ENCODE measurements around the gene PHETA2.
"Not testable (repeated sequence)": the region's sequence is repeated elsewhere in the genome, so short reads cannot be mapped to it uniquely, and the experiment has no call there.

The PHETA2 gene

DNA sequence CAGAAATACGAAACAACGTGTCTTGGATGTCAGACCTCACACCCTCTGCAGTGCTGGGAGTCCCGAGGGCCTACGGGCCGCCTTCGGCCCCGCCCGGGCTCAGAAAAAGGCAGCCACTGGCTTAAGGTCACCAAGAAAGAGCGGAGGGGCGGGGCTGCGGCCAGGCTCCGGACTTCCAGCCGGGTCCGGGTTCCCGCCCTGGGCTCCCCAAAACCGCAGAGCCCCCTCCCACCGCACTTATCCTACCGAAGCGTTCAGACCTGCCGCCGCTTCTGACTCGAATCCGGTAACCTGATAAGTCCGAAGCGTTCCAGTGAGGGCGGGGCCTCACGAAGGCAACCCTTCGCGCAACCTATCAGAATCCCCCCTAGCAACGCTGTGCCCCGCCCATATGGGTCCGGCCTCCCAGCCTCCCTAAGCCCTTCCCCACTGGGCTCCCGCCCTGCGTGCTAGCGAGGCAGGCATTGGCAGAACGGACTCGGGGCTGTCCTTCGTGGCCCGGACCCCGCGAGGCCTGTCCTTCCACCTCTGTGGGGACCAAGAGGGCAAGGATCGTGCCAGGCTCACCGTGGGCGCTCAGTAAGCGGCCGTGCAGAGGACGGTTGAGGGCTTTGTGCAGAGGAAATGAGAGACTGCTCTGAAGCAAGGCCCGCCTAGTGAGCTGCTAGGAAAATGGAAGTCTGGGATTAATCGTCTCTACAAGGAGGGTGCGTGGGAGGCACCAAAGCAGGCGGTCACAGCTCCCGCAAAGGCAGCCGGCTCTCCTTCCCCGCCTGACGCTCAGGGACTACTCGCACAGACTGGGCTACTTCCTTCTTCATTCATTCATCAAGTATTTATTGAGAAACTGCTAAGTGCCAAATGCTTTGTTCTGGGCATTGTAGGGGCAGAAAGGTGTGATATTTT is 3.3 kb upstream of the PHETA2 start, which contains the start of gene NAGA:
Gene NAGA, minus strand, starts transcription at position 296 of the 906 bp plus-strand sequence. CDS start 515 bp downstream, outside the sequence.
- ATAC-seq (peak; percentile 99), DNase-seq (peak; percentile 93)

DNA sequence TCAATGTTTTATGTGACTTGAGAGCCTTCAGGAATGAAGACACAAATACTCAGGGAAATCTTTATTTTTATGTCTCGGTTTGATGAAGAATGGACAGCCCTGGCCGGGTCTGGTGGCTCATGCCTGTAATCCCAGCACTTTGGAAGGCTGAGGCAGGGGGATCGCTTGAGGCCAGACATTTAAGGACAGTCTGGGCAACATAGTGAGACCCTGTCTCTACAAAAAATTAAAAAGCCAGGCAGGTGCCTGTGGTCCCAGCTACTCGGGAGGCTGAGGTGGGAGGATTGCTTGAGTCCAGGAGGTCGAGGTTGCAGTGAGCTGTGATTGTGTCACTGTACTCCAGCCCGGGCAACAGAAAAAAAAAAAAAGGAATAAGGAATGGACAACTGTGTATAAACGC is 2.5 kb upstream of the PHETA2 start:
- not testable (repeated sequence) for DNase-seq, ATAC-seq

DNA sequence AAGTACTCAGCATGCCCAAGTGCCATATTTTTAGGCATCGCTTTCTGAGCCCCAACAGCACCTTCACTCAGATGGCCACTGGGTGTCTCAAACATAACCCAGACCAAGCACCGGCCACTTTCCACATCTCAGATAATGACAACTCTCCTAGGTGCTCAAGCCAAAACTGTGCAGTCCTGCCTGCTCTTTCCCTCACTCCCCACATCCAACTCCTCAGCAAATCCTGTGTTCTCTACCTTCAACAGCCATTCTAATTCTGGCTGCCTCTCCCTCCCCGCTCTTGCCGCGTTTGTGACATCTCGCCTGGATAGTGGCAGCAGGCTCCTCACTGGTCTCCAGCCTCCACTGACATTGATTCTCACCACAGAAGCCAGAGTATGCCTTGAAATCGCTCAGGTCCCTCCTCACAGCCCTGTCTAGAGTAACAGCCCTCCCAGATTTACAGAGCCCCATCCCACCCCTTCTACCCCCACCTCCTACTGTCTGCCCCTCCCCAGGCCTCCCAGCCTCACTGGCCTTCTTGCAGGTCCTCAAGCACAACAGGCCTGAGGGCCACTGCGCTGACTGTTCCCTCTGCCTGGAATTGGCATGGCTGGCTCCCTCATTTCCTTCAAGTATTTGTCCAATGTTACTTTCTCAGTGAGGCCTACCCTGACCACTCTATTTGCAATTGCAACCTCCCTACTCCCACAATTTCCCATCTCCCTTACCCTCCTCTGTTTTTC is 1.3 kb upstream of the PHETA2 start:
- DNase-seq, result no peak
- no peak for ATAC-seq

DNA sequence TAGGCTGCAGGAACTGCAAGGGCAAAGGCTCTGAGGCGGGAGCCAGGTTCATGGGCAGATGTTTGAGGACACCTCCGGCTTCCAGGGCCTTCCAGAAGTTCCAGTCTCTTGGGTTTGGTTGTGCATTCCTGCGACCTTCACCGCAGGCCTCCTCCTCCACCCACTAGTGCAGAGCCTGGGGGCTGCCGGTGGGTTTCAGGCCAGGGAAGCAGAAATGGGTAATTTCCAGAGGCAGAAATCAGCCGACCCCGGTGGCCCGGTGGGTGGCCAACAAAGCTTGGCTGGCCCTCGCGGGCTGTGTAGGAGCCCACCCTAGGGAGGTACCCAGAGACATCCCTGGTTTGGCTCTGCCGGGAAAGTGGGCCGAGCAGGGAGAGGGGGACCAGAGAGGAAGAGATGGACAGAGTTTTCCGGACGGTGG is 417 bp upstream of the PHETA2 start:
- ATAC-seq (no peak), DNase-seq (no peak)

DNA sequence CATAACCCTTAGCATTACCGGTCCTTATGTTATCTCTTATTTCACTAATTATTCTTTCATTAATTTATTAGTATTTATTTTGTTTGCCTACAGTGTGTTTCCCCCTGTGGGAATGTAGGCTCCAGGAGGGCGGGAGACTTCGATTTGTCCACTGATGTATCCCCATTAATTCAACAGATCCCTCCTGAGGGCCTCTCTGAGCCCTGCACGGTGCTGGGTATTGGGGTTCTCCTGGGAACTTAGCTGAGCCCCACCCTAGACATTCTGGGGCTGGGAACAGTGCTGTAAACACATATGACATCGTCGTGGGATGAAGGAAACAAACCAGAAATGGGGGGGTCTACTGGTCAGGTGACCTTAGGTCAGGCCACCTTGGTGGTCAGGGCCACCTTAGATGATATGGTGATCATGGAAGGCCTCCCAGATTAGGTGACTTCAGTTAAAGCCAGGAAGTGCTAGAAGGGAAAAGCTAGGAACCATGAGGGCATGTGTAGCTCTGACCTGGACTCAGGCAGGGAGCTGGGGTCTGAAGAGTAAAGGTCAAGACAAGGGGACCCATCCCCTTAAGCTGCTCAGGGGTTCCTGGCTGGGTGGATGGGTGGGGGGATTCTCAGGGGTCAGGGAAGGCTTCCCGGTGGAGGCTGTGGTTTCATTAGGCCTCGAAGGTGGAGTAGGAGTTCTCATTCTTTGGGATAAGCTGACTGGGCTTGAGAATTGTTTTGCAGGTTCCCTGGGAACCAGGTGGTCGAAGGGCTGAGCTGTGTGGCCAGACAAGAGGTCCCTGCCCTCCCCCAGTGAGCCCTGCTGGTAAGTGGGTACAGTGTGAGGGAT is 1.0 kb downstream of the PHETA2 start:
- ATAC-seq, result no peak
- DNase-seq, result no peak

DNA sequence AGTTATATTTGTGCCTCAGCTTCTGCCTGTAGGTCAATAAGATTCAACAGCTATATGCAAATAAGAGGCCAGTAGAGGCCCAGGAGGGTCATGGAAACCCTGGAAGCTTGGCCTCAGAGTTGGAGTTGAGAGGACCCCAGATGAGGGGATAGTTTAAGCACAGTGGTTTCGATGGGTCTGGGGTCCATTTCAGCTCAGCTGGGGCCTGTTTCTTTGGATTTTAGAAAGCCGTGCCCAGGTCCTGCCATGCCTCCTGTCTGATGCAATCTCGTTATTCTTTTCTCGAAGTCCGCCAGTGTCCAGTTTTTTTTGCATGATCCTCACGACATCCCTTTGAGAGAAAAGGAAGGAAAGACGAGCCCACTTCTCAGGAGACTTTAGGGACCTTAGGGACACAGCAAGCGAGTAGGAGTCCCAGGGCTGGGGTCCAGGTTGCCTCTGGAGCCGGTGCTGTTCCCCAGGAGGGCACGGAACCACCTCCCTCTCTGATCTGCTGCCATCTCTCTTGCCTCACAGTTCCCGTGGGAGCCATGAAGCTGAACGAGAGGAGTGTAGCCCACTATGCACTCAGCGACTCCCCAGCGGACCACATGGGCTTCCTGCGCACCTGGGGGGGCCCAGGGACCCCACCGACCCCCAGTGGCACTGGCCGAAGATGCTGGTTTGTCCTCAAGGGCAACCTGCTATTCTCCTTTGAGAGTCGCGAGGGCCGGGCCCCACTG is 2.9 kb downstream of the PHETA2 start:
- DNase-seq (no peak), ATAC-seq (no peak)

DNA sequence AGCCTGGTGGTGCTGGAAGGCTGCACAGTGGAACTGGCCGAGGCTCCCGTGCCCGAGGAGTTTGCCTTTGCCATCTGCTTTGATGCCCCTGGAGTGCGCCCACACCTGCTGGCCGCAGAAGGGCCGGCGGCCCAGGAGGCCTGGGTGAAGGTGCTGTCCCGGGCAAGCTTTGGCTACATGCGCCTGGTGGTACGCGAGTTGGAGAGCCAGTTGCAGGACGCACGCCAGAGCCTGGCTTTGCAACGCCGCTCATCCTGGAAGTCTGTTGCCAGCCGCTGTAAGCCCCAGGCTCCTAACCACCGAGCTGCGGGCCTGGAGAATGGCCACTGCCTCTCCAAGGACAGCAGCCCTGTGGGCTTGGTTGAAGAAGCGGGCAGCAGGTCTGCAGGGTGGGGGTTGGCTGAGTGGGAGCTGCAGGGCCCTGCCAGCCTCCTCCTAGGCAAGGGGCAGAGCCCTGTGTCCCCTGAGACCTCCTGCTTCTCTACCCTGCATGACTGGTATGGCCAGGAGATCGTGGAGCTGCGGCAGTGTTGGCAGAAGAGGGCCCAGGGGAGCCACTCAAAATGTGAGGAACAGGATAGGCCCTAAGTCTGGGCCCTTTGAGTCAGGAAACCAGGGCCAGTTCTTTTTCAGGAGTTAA is 3.6 kb downstream of the PHETA2 start:
- DNase-seq (no peak), ATAC-seq (no peak)

DNA sequence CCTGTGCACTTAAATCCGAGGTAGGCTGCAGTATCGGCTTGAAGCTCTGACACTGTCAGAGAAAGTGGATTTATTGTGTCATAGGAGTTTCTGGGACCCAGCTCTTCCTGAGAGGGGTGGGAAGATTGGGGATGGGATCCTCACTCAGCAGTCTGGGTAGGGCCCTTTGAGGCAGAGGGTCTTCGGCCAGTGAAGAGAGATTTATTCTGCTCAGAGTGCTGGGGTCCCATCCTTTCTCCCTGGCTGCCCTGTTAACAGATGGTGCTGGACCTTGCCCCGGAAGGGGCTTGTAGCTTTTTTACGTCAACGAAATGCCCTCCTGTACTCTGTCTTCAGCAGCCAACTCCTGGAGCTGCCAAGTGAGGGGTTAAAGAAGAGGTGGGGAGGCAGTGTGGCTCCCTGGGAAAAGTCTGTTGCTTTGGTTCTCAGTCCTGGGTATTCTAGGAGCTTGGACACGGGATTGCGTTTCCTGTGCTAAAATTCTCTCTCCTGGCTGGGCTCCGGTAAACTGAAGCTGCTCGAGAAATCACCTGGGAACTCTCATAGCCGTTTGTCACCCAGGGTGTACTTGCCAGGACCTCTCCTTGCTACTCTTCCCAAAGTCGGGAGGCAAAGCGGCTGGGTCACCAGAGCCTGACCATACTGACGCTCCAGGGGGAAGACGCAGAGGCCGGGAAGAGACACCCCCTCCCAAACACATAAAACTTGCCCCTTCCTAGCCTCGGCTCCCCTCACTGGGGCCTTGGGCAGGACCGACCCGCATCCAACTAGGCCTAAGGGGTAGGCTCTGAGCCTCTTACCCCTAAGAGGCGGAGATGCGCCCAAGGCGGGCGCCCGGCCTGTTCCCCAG is 4.6 kb downstream of the PHETA2 start:
- no peak for DNase-seq
- no peak for ATAC-seq

DNA sequence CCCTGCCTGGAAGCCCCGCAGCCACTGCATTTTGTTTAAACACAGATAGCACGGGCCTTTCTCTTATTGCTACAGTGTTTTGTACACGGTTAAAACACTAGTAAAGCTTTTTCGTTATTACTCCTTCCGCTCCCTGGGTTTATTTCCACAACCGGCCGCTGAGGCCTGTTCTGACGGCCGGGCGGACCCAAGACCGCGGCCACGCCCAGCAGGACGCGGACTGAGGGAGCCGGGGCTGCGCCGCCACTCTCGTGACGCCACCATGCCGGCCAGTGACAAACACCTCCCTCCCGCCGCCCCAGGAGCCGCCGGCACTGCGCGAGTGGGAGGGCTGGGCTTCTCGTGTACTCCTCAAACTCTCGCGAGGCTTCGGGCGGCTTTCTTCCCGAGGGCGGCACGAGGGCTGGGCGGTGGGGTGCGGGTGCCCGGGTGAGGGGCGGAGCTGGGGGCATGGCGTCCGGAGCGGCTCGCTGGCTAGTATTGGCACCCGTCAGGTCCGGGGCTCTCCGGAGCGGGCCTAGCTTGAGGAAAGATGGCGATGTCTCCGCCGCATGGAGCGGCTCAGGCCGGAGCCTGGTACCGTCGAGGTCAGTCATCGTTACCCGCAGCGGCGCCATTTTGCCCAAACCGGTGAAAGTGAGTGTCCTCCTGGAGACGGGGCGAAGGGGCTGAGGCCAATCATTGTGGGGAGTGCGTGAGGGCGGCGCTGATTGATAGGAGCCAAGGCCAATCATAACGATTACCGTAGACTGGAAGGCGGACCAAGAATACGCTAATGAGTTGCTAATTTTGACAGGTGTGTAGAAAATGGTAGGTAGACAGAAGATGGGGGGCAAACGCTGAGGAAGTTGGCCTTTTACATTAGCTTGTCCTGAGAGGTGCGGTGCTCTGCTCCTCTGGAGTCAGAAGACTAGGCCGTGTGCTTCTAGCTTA is 5.5 kb downstream of the PHETA2 start, which contains the start of gene SMDT1:
Gene SMDT1, plus strand, starts transcription at position 382 of the 933 bp plus-strand sequence. Its CDS starts 69 bp downstream, at position 451.
- peak; percentile 95 for ATAC-seq
- DNase-seq, result peak; percentile 98

DNA sequence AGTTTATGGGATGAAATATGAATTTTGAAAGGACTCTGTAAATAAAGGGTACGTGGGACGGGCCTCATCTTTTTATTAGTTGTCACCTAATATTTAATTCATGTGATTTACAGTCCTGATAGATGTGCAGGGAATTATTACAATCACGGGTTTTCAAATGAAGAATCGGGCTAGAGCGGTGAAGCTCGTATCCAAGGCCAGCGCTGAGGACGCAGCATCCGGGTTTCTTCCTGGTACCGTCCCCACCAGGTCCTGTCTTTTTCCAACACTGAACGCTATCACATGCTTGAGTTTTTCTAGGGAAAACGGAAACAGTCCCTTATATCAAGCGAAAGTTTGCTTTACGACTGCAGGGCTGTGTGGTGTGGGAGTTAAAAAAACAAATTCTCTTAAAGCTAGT is 6.2 kb downstream of the PHETA2 start:
- ATAC-seq (no peak), DNase-seq (no peak)

DNA sequence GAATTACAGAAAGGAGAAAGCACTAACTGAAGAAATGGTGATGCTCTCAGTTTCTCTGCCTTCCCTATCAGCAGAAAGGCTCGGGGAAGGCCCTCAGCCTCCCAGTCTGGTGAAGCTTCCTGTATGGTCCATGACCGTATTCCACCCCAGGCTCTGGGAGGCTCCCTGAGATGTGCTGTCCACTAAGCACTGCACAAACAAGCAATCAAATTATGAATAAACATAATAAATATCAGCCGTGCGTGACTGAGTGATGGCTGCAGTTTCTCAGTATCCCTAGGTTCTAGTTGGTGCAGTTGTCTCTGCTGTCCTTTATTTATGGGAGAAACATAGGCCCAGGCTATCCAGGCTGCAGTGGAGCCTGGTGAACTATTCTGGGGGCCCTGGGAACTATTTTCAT is 9.1 kb downstream of the PHETA2 start:
- DNase-seq, result no peak
- no peak for ATAC-seq

DNA sequence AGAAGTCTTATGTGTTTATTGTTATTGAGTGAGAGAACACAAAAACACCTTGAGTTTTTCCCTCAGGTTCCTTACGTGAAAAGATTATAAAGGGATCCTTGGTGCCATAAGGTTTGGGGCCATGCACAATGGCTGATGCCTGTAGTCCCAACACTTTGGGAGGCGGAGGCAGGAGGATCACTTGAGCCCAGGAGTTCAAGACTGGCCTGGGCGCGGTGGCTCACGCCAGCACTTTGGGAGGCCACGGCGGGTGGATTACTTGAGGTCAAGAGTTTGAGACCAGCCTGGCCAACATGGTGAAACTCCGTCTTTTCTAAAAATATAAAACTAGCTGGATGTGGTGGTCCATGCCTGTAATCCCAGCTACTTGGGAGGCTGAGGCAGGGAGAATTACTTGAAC is 10.8 kb downstream of the PHETA2 start:
- DNase-seq, result no peak

DNA sequence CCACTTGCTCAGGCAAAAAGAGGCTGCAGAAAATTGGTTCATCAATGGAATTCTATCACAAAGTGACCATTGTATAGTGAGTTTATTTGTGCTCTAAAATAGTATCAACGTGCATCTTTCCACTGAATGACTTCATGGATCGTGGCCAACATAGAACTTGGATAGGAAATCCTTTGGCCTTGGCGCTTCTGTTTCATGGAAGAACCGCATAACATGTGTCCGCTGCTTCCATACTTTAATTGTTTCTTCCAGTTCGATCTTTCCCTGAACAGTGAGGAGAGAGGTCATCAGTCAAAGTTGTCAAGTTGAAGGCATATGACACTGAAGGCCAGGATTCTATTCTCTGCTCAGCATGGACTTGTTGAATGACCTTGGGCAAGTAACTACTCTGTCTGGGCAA is 12.0 kb downstream of the PHETA2 start:
- DNase-seq (no peak), ATAC-seq (no peak)

More for the DNA sequence above, 10.8 kb downstream of the PHETA2 start:
- ATAC-seq, result no peak

DNA sequence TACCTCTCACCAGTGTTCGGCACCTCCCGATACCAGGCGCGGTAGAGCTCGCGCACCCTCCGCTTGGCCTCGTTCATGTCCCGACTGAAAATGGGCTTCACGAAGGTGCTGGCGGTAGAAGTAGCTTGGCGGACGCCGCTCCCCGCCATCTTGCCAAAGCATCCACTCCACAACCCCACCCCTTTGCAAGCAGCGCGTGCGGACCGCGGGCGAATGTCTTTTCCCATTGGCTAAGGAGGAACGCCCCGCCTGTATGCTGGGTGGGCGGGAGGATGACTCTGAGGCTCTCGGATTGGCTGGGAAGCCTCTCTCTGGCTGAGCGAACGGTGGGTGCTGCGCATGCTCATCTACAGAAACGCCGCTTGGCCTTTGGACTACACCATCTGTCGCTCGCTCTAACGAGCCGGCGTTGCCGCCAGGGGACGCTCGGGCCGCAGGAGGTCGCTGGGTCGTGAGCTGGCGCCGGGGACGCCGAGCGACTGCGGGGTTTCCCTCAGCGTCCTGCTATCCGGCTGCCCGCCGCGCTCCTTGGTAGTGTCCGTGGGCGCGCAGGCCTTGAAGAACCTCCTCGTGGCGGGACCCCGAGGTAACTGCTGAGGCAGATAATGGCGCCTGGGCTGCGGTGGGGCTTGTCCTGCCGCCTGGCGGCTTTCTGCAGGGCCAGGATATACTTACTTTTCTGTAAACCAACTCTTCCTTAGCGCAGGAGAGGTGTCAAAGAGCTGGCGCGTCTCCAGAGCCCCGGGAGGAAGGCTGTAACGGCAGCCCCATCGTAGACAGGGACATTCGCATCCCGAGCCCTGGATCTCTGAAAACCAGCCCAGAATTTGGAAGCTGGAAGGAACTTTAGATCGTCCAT is 16.8 kb downstream of the PHETA2 start, which contains the start of gene NDUFA6:
Gene NDUFA6, minus strand, starts transcription at position 177 of the 859 bp plus-strand sequence. Its CDS starts 28 bp downstream, at position 149.
- ATAC-seq, result peak; percentile 99
- DNase-seq, result peak; percentile 97

DNA sequence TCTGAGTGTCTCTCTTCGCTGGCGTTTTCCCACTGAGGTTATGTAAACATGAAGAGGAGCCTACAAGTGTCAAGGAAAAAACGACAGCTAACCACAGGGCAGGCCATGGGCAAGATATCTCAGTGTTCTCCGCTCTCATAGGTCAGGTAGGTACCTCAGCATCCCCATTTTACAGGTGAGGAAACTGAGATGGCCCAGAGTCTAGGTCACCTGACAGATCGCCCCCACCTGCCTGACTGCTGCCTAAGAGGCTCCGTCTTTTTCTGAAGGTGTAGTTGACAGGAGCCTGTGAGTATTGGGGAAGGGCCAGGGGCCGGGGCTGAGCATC is 17.4 kb downstream of the PHETA2 start:
- ATAC-seq, result no peak
- no peak for DNase-seq

DNA sequence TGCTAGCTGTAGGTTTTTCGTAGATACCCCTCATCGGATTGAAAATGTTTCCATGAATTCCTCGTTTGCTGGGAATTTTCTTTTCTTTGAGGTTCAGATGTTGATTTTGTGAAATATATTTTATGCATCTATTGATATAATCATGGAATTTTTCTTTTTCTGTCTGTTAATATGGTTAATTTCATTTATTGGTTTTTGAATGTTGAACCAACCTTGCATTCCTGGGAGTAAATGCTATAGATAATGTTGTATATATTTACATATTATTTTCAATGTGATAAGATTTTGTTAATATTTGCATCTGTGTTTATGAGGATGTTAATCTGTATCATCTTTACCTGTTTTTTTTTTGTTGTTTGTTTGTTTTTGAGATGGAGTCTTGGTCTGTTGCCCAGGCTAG is 27.2 kb downstream of the PHETA2 start:
- ATAC-seq, result no peak
- no peak for DNase-seq

DNA sequence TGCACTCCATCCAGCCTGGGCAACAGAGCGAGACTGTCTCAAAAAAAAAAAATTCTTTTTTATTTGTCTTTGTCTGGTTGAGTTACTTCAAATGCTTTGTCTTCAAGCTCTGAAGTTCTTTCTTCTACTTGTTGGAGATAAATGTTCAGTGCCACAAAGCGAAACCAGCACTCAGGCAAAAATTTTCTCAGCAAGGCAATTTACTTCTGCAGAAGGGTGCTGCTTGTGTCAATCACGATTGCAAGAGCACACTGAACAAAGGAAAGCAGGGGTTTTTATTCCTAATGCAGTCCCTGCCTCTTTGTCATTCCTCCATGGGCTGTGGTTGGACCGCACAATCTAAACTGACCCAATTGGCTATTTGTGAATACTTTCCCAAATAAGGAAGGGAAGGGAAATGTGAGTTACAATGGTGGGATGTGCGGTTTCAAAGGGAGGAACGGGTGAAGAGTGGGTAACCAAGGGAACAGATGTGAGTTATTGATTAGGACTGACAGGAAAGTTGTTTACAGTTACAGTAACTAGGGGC is 30.3 kb downstream of the PHETA2 start:
- not testable (repeated sequence) for ATAC-seq, DNase-seq

DNA sequence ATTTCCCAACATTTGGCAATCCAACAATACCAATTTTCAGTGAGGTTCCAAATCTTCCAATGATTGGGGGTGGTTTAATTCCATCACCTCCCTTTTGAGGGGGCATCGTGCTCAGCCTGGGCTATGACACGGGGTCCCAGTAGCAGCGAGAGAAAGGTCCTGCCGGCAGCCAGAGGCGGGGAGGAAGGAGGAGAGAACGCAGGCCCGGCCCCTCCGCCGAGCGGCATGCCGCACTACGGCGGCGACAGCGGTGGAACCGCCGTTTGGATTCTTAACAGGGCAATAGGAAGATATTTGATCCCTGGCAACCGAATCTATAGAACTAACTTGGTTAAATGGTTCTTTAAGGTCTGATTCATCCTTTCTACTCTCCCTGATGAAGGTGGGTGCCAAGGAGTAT is 34.8 kb downstream of the PHETA2 start:
- DNase-seq (no peak), ATAC-seq (no peak)

Data from stimulated activated naive CD8-positive, alpha-beta T cell treated with anti-CD3 and anti-CD28 coated beads, Interleukin-15, Interleukin-2, amounts not matched to agents 100 U/mL and 50 U/mL, for 24 hours (primary cell).